Activated T-helper 9 cell treated with anti-CD3 and anti-CD28 coated beads, Interleukin-2, amount 50 U/mL, for 16 hours (primary cell): ENCODE measurements around the gene CCDC180.
"Not testable (repeated sequence)": the region's sequence is repeated elsewhere in the genome, so short reads cannot be mapped to it uniquely, and the experiment has no call there.

ENCODE experiments used
- DNase-seq: peaks from one replicate; pipeline ENCODE4 v3.0.0-alpha.2; 2020; ENCODE audit warnings: low read depth

The CCDC180 gene

GRCh38 chr9:97307500-97308163 lies at the start of gene CCDC180:
Gene CCDC180 (plus strand): TSS chr9:97307659. CDS start chr9:97308064, 405 bp downstream.
- no peak for DNase-seq

- DNase-seq, result not testable (repeated sequence)
These were observed 47.5 kb upstream of the CCDC180 start for GRCh38 chr9:97259834-97260514.

- DNase-seq, result no peak
These were observed 36.2 kb upstream of the CCDC180 start for GRCh38 chr9:97271292-97271691.

GRCh38 chr9:97272072-97272471 lies 35.4 kb upstream of the CCDC180 start:
- no peak for DNase-seq

GRCh38 chr9:97276310-97276852 lies 31.1 kb upstream of the CCDC180 start:
- no peak for DNase-seq

GRCh38 chr9:97277953-97278352 lies 29.5 kb upstream of the CCDC180 start:
- DNase-seq, result no peak

- no peak for DNase-seq
These were observed 26.6 kb upstream of the CCDC180 start for GRCh38 chr9:97280755-97281330.

- DNase-seq, result no peak
These were observed 23.7 kb upstream of the CCDC180 start for GRCh38 chr9:97283768-97284167.

GRCh38 chr9:97284798-97285197 lies 22.7 kb upstream of the CCDC180 start:
- no peak for DNase-seq

GRCh38 chr9:97292200-97292599 lies 15.3 kb upstream of the CCDC180 start:
- DNase-seq, result no peak

GRCh38 chr9:97293207-97293721 lies 14.2 kb upstream of the CCDC180 start:
- DNase-seq, result no peak

GRCh38 chr9:97293818-97294217 lies 13.6 kb upstream of the CCDC180 start:
- DNase-seq, result no peak

- no peak for DNase-seq
These were observed 9.6 kb upstream of the CCDC180 start for GRCh38 chr9:97297889-97298288.

- DNase-seq, result no peak
These were observed 7.5 kb upstream of the CCDC180 start for GRCh38 chr9:97299809-97300414.

GRCh38 chr9:97300586-97300985 lies 6.9 kb upstream of the CCDC180 start:
- no peak for DNase-seq

GRCh38 chr9:97301974-97302373 lies 5.5 kb upstream of the CCDC180 start:
- no peak for DNase-seq

GRCh38 chr9:97304586-97304985 lies 2.9 kb upstream of the CCDC180 start:
- no peak for DNase-seq

GRCh38 chr9:97305501-97306298 lies 1.8 kb upstream of the CCDC180 start:
- DNase-seq, result no peak

GRCh38 chr9:97307091-97307490 lies 368 bp upstream of the CCDC180 start:
- no peak for DNase-seq

GRCh38 chr9:97309260-97309659 lies 1.8 kb downstream of the CCDC180 start:
- no peak for DNase-seq

GRCh38 chr9:97310023-97310422 lies 2.6 kb downstream of the CCDC180 start:
- DNase-seq, result no peak

- DNase-seq, result no peak
These were observed 3.4 kb downstream of the CCDC180 start for GRCh38 chr9:97310896-97311295.
